GM18505 (cell line): ENCODE data around the gene BTBD7.
A peak's percentile ranks its signal among the peaks of the same experiment; 100 is the strongest.

Experiments
- ATAC-seq: cut with Tn5 transposase; IDR thresholded peaks from one replicate; pipeline ENCODE4 v1.9.1; 2021; ENCODE audit not compliant: unreplicated experiment
- POLR2A ChIP-seq: IDR thresholded peaks from 4 replicates; pipeline ENCODE4 v1.6.1; 2011; ENCODE audit warnings: borderline replicate concordance; ENCODE audit not compliant: insufficient read depth, insufficient read length; ENCODE audit errors: extremely low read depth

The BTBD7 gene

DNA sequence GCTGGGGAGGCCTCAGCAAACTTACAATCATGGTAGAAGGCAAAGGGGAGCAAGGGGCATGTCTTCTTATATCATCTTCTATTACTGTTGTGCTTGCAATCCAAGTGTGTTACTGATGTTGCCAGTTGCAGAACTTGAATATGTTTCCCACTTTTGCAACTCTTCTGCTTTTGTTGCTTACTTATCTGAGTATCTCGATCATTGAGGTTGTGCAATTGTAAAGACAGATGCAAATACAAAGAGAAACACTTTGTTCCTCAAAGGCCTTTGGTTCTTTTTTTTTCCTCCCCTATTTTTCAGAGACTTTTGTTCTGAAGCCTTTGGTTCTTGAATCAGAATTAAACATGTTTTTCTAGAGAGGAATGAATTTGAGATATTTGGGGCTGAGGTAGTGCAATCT is 10.4 kb upstream of the BTBD7 start:
- no peak for ATAC-seq
- no peak for TF ChIP-seq POLR2A

DNA sequence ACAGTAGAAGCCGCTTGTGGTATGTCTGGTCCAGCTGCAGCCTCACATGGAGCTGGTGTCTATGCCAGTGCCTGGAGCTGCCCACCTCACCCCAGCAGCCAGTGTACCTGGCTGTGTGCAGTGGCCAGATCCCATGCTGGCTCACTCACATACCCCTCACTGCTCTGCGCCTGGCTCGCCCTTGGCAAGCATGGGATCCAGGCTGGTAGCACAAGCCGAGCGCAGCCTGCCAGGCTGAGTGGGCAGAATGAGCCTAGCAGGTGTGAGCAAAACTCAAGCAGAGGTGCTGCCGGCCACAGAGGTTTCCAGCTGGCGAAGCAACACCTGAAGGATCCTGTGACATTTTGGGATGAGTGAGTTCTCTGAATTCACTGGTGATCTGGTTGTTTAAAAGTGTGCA is 5.0 kb upstream of the BTBD7 start:
- TF ChIP-seq POLR2A: no peak

DNA sequence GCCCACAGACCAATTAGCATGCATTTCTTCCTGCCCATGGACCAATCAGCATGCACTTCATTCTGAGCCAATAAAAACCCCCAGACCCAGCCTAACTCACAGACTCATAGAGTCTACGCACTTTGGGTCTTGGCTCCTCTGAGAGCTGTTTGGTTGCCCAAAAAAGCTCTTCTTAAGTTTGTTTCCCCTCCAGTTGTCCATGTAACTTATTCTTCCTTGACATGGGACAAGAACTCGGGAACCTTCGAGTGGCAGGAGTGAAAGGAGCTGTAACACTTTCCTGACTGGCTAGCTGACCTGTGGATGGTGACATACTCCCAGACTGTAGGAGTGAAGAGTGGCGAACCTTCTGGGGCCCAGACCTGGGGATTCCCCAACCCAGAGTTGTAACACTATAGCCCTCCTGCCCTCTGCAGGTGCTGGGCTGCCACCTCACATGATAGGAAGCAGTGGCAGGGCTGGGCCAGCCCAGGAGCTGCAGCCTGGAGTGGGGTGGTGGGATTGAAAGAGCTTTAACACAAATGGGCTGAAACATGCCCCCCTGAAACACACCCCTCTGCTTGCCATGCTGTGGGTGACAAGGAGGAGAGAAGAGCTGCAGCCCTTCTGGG is 4.4 kb upstream of the BTBD7 start:
- no peak for TF ChIP-seq POLR2A
- no peak for ATAC-seq

More for the DNA sequence above, 5.0 kb upstream of the BTBD7 start:
- ATAC-seq: no peak

DNA sequence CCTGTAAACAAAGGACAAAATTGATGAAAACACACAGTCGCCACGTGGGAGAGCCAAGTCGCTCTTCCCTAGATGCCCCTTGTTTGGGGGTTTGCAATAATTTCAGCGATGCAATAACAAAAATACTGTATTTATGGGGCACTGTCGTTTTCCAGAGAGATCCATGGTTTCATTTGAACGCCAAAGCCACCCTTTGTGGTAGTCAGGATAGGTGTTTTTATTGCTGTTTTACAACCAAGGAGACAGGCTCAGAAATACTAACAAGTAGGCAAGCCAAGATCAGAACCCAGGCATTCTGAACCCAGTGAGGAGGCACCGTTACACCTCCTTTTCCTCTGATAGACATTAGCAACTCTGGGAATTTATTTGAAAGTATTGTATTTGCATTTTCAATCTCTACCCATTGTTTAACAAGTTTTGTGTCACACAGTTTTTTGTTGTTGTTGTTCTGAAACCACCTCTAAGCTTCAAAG is 831 bp upstream of the BTBD7 start:
- no peak for TF ChIP-seq POLR2A
- ATAC-seq: no peak

DNA sequence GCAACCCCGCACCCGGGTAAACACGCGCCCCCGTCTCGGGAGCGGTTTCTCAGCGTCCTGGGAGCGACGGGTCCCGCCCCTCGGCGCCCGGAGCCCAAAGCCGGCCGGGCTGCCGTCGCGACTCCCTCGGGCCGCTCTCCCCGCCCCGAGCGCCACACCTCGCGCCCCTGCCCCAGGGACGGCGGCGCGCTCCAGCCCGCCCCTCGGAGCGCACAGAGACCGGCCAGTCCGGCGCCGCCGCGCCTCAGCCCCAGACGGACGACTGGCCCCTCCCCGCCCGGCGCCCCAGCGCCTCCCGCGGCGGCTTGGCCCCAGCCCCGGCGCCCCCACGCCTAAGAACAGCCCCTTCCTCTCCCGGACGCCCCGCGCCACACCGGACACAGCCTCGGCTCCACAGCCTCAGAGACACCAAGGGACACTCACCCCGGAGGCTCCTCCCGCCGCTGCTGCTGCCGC is 411 bp downstream of the BTBD7 start:
- ATAC-seq: peak; percentile 49
- TF ChIP-seq POLR2A: no peak

DNA sequence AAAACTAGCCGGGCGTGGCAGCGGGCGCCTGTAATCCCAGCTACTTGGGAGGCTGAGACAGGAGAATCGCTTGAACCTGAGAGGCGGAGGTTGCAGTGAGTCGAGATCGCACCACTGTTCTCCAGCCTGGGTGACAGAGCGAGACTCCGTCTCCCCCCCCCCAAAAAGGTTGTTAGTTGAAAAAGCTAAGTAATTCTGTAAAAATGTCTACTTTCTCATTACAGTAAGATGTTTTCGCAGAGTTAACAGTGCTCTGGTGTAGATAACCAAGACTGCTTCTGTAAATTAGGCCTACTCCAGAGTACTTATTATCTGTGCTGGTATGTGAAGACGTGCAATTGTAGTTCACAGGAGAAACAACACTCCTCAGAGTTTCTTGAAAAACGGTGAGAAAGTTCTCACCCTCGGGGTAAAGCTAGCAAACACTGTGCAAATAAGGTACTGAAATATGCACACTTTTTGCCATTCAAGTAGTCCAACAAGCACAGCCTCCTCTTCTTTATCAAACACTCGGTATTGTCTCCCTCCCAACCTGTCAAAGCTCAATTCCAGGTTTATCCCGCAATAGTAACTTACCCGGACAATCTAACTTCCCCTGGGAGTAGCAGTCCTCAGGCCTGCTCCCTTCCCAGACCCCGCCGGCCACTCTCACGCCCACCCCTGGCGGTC is 974 bp downstream of the BTBD7 start:
- ATAC-seq: no peak
- TF ChIP-seq POLR2A: no peak

DNA sequence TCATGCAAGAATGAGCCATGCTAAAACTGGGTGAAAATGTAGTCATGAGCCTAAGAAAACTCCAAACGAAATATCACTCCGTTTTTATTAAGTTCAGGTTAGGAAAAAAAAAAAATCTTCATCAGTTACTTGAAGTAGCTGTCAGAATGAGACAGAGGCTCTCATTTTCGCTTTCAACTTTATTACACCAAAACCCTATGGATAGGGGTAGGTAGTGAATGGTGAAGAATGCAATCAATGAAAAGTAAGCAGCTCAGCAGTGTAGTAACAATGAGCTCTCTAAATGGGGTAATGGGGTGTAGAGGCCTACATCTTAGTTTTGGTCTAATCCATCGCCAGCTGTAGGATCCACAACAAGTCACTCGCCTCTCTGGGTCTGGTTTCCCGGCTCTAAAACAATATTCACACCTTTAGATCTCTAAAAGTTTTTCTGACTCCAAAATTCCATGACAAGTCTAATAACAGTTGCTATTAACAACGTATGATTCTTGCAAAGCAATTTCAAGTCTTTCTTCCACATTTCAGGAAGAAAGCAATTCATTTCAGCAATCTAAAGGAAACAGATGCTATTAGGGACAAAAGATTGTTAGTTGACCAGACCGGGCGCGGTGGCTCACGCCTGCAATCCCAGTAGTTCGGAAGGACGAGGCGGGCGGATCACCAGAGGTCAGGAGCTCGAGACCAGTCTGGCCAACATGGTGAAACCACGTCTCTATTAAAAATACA is 1.7 kb downstream of the BTBD7 start:
- no peak for TF ChIP-seq POLR2A
- ATAC-seq: no peak

DNA sequence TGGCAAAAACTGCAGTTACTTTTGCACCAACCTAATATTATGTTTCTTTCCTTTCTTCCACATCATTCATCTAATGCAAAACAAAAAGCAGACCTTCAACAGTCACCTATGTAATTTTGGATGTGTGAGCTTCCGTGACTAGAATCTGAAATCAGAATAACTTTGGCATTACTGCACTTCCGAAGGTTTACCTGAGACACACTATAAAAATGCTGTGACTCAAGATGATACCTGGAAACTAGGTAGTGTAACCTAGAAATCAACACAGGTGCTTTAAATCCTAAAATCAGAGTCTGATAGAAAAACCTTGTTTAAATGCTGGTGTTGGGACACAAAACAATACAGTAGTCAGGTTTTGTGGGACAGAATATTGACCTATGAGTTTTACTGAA is 2.2 kb downstream of the BTBD7 start:
- no peak for TF ChIP-seq POLR2A
- ATAC-seq: no peak

DNA sequence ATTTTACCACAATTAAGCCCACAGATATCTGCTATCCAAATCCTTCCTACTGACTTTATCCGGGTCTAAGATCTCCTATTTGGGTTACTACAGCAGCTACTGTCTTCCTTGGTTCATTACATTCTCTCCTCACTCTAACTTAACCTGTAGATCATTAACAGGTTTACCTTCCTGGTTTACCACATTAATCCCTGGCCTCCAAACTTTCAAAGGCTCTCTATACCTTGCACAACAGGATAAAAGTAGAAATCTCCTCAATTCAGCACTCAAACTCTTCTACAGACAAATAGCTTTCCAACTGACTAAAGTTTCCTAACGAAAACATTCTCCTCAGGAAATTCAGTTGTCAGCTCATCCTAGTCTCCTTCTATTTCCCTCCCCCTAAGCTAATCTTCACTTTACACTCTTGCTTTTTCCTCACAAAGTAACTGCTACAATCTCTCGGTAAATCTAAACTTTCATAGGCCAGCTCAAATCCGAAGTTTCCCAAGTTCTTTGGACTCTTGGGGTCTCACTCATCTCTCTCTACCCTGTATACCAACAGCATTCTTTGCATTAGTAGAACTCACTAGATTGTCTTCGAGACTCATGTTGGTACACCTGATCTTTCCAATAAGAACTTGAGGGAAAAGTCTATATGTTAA is 2.7 kb downstream of the BTBD7 start:
- no peak for TF ChIP-seq POLR2A
- ATAC-seq: no peak

DNA sequence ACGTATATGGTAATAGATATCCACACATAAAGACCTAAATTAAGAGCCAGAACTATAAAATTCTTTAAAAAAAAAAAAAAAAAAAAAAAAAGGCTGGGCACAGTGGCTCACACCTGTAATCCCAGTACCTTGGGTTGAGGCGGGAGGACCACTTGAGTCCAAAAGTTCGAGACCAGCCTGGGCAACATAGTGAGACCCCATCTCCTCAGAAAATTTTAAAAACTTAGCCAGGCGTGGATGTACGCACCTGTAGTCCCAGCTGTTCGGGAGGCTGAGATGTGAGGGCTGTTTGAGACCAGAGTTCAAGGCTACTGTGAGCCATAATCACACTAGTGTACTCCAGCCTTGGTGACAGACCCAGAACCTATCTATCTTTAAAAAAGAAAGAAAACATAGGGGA is 4.3 kb downstream of the BTBD7 start:
- no peak for ATAC-seq
- TF ChIP-seq POLR2A: no peak

DNA sequence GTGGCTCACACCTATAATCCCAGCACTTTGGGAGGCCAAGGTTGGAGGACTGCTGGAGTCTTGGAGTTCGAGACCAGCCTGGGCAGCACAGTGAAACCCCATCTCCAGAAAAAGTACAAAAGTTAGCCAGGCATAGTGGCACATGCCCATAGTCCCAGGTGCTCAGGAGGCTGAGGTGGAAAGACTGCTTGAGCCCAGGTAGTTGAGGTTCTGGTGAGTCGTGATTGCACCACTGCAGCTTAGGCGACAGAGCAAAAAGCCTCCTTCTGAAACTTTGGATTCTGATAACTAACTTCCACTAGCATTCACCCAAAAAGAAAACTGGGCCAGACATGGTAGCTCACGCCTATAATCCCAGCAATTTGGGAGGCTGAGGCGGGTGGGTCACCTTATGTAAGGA is 6.6 kb downstream of the BTBD7 start:
- no peak for TF ChIP-seq POLR2A
- no peak for ATAC-seq

DNA sequence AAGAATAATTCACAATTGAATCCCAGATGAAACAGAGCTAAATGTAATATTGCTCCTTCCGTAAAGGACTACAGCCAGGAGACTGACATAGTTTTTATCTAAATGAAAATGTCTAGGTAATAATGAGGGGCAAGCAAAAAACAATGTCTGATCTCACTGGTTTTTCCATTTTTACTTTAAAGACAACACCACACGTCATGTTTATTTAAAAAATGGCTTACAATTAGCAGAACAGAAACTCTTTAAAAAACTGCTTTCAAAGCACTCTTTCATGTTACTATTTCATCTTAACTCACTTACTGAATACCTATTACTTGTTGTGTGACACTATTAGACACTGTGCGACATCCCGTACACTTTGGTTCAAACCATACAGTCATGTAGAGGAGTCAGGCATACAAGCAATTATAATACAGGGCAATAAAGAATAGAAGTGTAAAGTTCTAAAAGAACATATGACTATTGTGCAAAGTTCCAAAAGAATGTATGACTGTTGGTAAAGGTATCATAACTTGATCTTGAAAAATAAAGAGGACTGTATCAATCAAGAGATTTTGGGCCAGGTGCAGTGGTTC is 9.1 kb downstream of the BTBD7 start:
- no peak for ATAC-seq
- TF ChIP-seq POLR2A: no peak

DNA sequence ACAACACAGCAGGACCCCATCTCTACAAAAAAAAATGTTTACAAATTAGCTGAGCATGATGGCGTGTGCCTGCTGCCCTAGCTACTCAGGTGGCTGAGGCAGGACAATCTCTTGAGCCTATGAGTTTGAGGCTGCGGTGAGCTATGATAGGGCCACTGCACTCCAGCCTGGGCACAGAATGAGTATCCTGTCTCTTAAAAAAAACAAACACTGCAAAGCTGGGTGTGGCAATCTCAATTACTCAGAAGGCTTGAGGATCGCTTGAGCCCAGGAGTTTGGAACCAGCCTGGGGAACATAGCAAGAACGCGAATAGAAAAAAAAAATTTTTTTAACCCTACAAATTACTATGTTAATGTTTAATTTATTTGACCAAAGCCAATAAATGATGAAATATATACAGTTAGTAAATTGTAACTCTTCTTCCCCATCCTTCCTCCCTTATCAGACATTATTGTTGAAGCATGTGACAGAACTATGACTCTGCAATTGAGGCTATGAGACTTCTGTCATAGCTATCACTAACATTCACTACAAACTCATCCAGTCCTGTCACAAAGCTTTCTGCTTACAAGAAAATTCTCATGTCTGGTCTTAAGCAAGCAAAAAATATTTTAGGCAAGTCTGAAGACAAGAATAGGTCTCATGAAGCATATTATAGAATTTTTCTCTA is 9.8 kb downstream of the BTBD7 start:
- no peak for TF ChIP-seq POLR2A
- ATAC-seq: no peak

DNA sequence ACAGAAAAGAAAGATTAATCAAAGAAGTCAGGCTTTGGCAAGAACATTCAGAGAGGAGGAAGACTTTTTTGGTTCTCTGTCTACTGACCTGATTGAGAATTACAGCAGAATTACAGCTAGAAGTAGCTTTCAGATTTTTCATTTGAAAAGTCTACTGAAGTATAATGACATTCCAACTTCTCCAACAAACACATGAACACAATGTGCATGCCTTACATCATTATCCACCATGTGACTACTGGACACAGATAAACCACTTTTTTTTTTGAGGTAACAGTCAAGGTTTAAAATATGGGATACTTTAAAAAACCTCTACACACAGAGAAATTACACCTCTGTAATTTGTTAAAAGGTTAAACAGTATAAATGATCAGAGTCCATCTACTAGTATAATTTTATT is 12.3 kb downstream of the BTBD7 start:
- no peak for ATAC-seq
- no peak for TF ChIP-seq POLR2A

DNA sequence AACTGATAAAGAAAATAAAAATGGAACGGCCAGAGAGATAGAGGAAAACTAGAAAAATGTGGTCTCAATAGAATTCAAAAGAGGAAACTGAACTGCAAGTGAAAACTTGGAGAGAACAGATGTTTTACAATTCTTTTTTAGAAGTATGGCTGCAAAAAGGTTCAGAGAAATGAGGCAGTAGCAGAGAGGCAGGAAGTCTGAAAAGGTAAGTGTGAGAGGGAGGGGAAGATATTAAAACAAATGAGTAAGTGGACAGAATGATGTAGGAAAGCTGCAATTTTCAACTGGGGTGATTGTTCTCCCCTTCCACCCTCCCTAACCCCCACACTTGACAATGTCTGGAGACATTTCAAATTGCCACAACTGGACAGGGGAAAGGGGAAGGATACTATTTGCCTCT is 12.9 kb downstream of the BTBD7 start:
- ATAC-seq: no peak
- TF ChIP-seq POLR2A: no peak
